Gastrocnemius medialis (tissue), 4 donors: Measurements from ENCODE around the gene SGTA. TPM values are rescaled to one million over a fixed set of nuclear protein-coding genes. Genes with fewer than 3 reads are reported as not detected.

Source experiments
- ATAC-seq, 2 donors: fragments of 150-250 bp; one replicate each; pipeline ENCODE4 v1.9.1; 2016
- DNase-seq, 2 donors: peaks; one replicate each; pipeline ENCODE4 v3.0.0-alpha.2; 2019
- H3K27ac ChIP-seq, 4 donors: fragments of 200-600 bp; sonication (generic); 1 replicate in 1 of 4; 2 replicates in 3 of 4; pipeline ENCODE4 v1.5.1; 2016 to 2018; ENCODE audit warnings: mild to moderate bottlenecking in 2 of 4, moderate library complexity in 1 of 4
- H3K27me3 ChIP-seq, 3 donors: fragments of 200-600 bp; sonication (generic) in 2 of 3; 1 replicate in 1 of 3; 2 replicates in 2 of 3; pipeline versions ENCODE4 v1.5.1 to v1.6.0; 2016 to 2019; ENCODE audit warnings: mild to moderate bottlenecking in 1 of 3, moderate library complexity in 1 of 3
- H3K36me3 ChIP-seq, 2 donors: fragments of 200-600 bp; sonication (generic) in 1 of 2; one replicate each; pipeline ENCODE4 v1.5.1; 2017 to 2018
- H3K4me1 ChIP-seq, 2 donors: fragments of 200-600 bp; sonication (generic) in 1 of 2; one replicate each; pipeline ENCODE4 v1.5.1; 2016 to 2017; ENCODE audit warnings: mild to moderate bottlenecking in 2 of 2
- H3K4me3 ChIP-seq, 4 donors: fragments of 200-600 bp; sonication (generic) in 3 of 4; 1 replicate in 1 of 4; 2 replicates in 3 of 4; pipeline ENCODE4 v1.5.1; 2016 to 2019; ENCODE audit warnings: mild to moderate bottlenecking in 2 of 4
- H3K9me3 ChIP-seq, 3 donors: fragments of 200-600 bp; sonication (generic) in 2 of 3; 1 replicate in 1 of 3; 2 replicates in 2 of 3; pipeline ENCODE4 v1.5.1; 2016 to 2019
- CTCF ChIP-seq, 5 experiments: fragments of 450-650 bp in 3 of 5; fragments of 200-600 bp in 2 of 5; sonication (generic) in 2 of 5; IDR thresholded peaks in 4 of 5; conservative IDR thresholded peaks in 1 of 5; 1 replicate in 4 of 5; 2 replicates in 1 of 5; pipeline ENCODE4 v1.5.1; 2016 to 2019; ENCODE audit warnings: antibody characterized with exemption in 5 of 5, mild to moderate bottlenecking in 3 of 5, moderate library complexity in 3 of 5
- POLR2A ChIP-seq, 2 donors: fragments of 450-650 bp; IDR thresholded peaks; one replicate each; pipeline ENCODE4 v1.6.1; 2017; ENCODE audit warnings: antibody characterized with exemption in 2 of 2, mild to moderate bottlenecking in 2 of 2, moderate library complexity in 2 of 2
- in situ Hi-C, 4 donors: fragments of 200-750 bp; cut with MboI; loops; one replicate each; pipeline versions ENCODE4 v1.15.0 to v1.8.0; 2017; ENCODE audit warnings: low sequenced_read_pairs in 4 of 4
- intact Hi-C: fragments of 100-400 bp; cut with DNase I; formaldehyde crosslinking; loops from one replicate; pipeline ENCODE4 v1.15.1; 2023; ENCODE audit warnings: low total_unique reads
- total RNA-seq, 4 donors: library from RNA; depleted of rRNA; stranded (reverse); fragments of >200 nt; gene quantifications; one replicate each; pipeline versions ENCODE4 v1.1.0 to v1.2.3, GENCODE V29; 2016

The SGTA gene
- total RNA-seq, 4 donors from 2014 or later = 70.0 to 114 (median 91.2) TPM

GRCh38 chr19:2779121-2779740, 3.8 kb downstream of the SGTA start:
- intact Hi-C loops = no loop called here
- no peak for DNase-seq
- in situ Hi-C loops = no loop called here
- ATAC-seq = no peak
- peak overlapping the region; percentile 41 to 84 (median 52) for H3K27ac ChIP-seq
- no peaks in the 10 kb centered on the region for H3K27me3 ChIP-seq
- H3K9me3 ChIP-seq = no peaks in the 10 kb centered on the region
- H3K4me1 ChIP-seq = peaks cover 63 to 78% of the 10 kb centered on the region in 2 donors
- H3K36me3 ChIP-seq = no peaks in the 10 kb centered on the region
- no peak overlapping the region for H3K4me3 ChIP-seq
- TF ChIP-seq POLR2A (IDR thresholded peaks at IDR 0.05) (no peak), CTCF (IDR thresholded peaks at IDR 0.05 in 4 of 5, conservative IDR thresholded peaks at IDR 0.05 in 1 of 5) (no peak)

- Histone ChIP-seq H3K4me1 (peaks cover 58 to 75% of the 10 kb centered on the region in 2 donors), H3K36me3 (no peaks in the 10 kb centered on the region), H3K27ac (peak overlapping the region in 3 of 4 donors; percentile 44 to 84 (median 60)), H3K9me3 (no peaks in the 10 kb centered on the region), H3K27me3 (no peaks in the 10 kb centered on the region), H3K4me3 (no peak overlapping the region)
- intact Hi-C loops (no loop called here), in situ Hi-C loops (no loop called here)
- TF ChIP-seq CTCF (IDR thresholded peaks at IDR 0.05 in 4 of 5, conservative IDR thresholded peaks at IDR 0.05 in 1 of 5) (no peak), POLR2A (IDR thresholded peaks at IDR 0.05) (no peak)
- no peak for DNase-seq
- no peak for ATAC-seq
Observed at GRCh38 chr19:2777952-2778683, 5.0 kb downstream of the SGTA start.

GRCh38 chr19:2775556-2776430, 7.3 kb downstream of the SGTA start:
- peak overlapping the region; percentile 10 to 40 (median 32) for H3K4me3 ChIP-seq
- no peaks in the 10 kb centered on the region for H3K9me3 ChIP-seq
- ATAC-seq (peak; percentile 44 to 49), DNase-seq (peak in 1 of 2 donors; percentile 57)
- intact Hi-C loops (no loop called here), in situ Hi-C loops (no loop called here)
- no peaks in the 10 kb centered on the region for H3K36me3 ChIP-seq
- peaks cover 54 to 75% of the 10 kb centered on the region in 2 donors for H3K4me1 ChIP-seq
- TF ChIP-seq POLR2A (IDR thresholded peaks at IDR 0.05) (no peak), CTCF (IDR thresholded peaks at IDR 0.05 in 4 of 5, conservative IDR thresholded peaks at IDR 0.05 in 1 of 5) (no peak)
- peak overlapping the region; percentile 73 to 90 (median 80) for H3K27ac ChIP-seq
- H3K27me3 ChIP-seq = no peaks in the 10 kb centered on the region

GRCh38 chr19:2774953-2775555, 8.0 kb downstream of the SGTA start:
- no peak for TF ChIP-seq CTCF (IDR thresholded peaks at IDR 0.05 in 4 of 5, conservative IDR thresholded peaks at IDR 0.05 in 1 of 5)
- TF ChIP-seq POLR2A (IDR thresholded peaks at IDR 0.05) = peak in 1 of 2 donors; percentile 8
- H3K36me3 ChIP-seq = no peaks in the 10 kb centered on the region
- intact Hi-C loops (no loop called here), in situ Hi-C loops (no loop called here)
- H3K4me1 ChIP-seq = peaks cover 53 to 76% of the 10 kb centered on the region in 2 donors
- DNase-seq = no peak
- peak overlapping the region; percentile 10 to 40 (median 32) for H3K4me3 ChIP-seq
- peak overlapping the region; percentile 73 to 90 (median 80) for H3K27ac ChIP-seq
- H3K27me3 ChIP-seq = no peaks in the 10 kb centered on the region
- no peaks in the 10 kb centered on the region for H3K9me3 ChIP-seq
- peak in 1 of 2 donors; percentile 4 for ATAC-seq
